Measurements from ENCODE around the gene TASL.

Gene TASL

GRCh38 chrX:30561191-30561590 lies 16.4 kb downstream of the TASL start:
- TF ChIP-seq CTCF (IDR thresholded peaks at IDR 0.05; ENCODE audit: low read depth, low read length), result no peak
- DNase-seq (ENCODE audit: low read depth in 2 of 2), result peak in 1 of 2 donors; percentile 25

GRCh38 chrX:30538271-30538670 lies 39.3 kb downstream of the TASL start:
- no peak for TF ChIP-seq CTCF (IDR thresholded peaks at IDR 0.05; ENCODE audit: low read depth, low read length)
- DNase-seq (ENCODE audit: low read depth in 2 of 2), result no peak
- no peak overlapping the region for H3K4me3 ChIP-seq (replicated peaks in 1 of 2; ENCODE audit: low read depth in 2 of 2, low read length in 2 of 2)

More at GRCh38 chrX:30561191-30561590, 16.4 kb downstream of the TASL start:
- H3K4me3 ChIP-seq (replicated peaks in 1 of 2; ENCODE audit: low read depth in 2 of 2, low read length in 2 of 2), result no peak overlapping the region

GRCh38 chrX:30533835-30534234 lies 43.7 kb downstream of the TASL start:
- no peak overlapping the region for H3K4me3 ChIP-seq (replicated peaks in 1 of 2; ENCODE audit: low read depth in 2 of 2, low read length in 2 of 2)
- no peak for TF ChIP-seq CTCF (IDR thresholded peaks at IDR 0.05; ENCODE audit: low read depth, low read length)
- peak in 1 of 2 donors; percentile 4 for DNase-seq (ENCODE audit: low read depth in 2 of 2)

GRCh38 chrX:30533266-30533665 lies 44.3 kb downstream of the TASL start:
- no peak overlapping the region for H3K4me3 ChIP-seq (replicated peaks in 1 of 2; ENCODE audit: low read depth in 2 of 2, low read length in 2 of 2)
- peak; percentile 39 to 48 for DNase-seq (ENCODE audit: low read depth in 2 of 2)
- no peak for TF ChIP-seq CTCF (IDR thresholded peaks at IDR 0.05; ENCODE audit: low read depth, low read length)

GRCh38 chrX:30530606-30531005 lies 47.0 kb downstream of the TASL start:
- DNase-seq (ENCODE audit: low read depth in 2 of 2), result peak; percentile 29 to 59
- no peak for TF ChIP-seq CTCF (IDR thresholded peaks at IDR 0.05; ENCODE audit: low read depth, low read length)
- H3K4me3 ChIP-seq (replicated peaks in 1 of 2; ENCODE audit: low read depth in 2 of 2, low read length in 2 of 2), result no peak overlapping the region

- TF ChIP-seq CTCF (IDR thresholded peaks at IDR 0.05; ENCODE audit: low read depth, low read length), result no peak
- no peak for DNase-seq (ENCODE audit: low read depth in 2 of 2)
These were observed 51.8 kb downstream of the TASL start for GRCh38 chrX:30525732-30526131.

More at GRCh38 chrX:30525732-30526131, 51.8 kb downstream of the TASL start:
- no peak overlapping the region for H3K4me3 ChIP-seq (replicated peaks in 1 of 2; ENCODE audit: low read depth in 2 of 2, low read length in 2 of 2)

All from cardiac fibroblast (primary cell).